ENCODE results near the gene CACNA1C.

Gene CACNA1C

GRCh38 chr12:2165927-2166326 lies 113.1 kb downstream of the CACNA1C start:
- TF ChIP-seq CTCF (conservative IDR thresholded peaks at IDR 0.05; ENCODE audit: low read depth): no peak
- H3K27ac ChIP-seq: no peak overlapping the region
- DNase-seq (ENCODE audit: low spot score): no peak
- ChIA-PET POLR2A (ENCODE audit: low non-redundant PET) (no interaction called here), CTCF (no interaction called here)

GRCh38 chr12:2166696-2167095 lies 113.9 kb downstream of the CACNA1C start:
- CTCF ChIA-PET: no interaction called here
- TF ChIP-seq CTCF (conservative IDR thresholded peaks at IDR 0.05; ENCODE audit: low read depth): no peak
- H3K27ac ChIP-seq: no peak overlapping the region
- DNase-seq (ENCODE audit: low spot score): no peak
- POLR2A ChIA-PET (ENCODE audit: low non-redundant PET): no interaction called here

GRCh38 chr12:2167231-2167630 lies 114.4 kb downstream of the CACNA1C start:
- POLR2A ChIA-PET (ENCODE audit: low non-redundant PET): no interaction called here

GRCh38 chr12:2168808-2169207 lies 116.0 kb downstream of the CACNA1C start:
- CTCF ChIA-PET: interaction anchor here (0.6 kb wide), 1 partner anchor 13 kb away, joined by 3 read pairs; no protein-coding TSS in a partner anchor

More at GRCh38 chr12:2167231-2167630, 114.4 kb downstream of the CACNA1C start:
- no peak for TF ChIP-seq CTCF (conservative IDR thresholded peaks at IDR 0.05; ENCODE audit: low read depth)
- no peak for DNase-seq (ENCODE audit: low spot score)
- CTCF ChIA-PET: no interaction called here
- H3K27ac ChIP-seq: no peak overlapping the region

GRCh38 chr12:2169489-2169888 lies 116.7 kb downstream of the CACNA1C start:
- H3K27ac ChIP-seq: no peak overlapping the region
- ChIA-PET POLR2A (ENCODE audit: low non-redundant PET) (no interaction called here), CTCF (interaction anchor here (0.6 kb wide), 1 partner anchor 12 kb away, joined by 3 read pairs; no protein-coding TSS in a partner anchor)
- TF ChIP-seq CTCF (conservative IDR thresholded peaks at IDR 0.05; ENCODE audit: low read depth): no peak
- DNase-seq (ENCODE audit: low spot score): no peak

More at GRCh38 chr12:2168808-2169207, 116.0 kb downstream of the CACNA1C start:
- no peak for TF ChIP-seq CTCF (conservative IDR thresholded peaks at IDR 0.05; ENCODE audit: low read depth)
- DNase-seq (ENCODE audit: low spot score): peak; percentile 79
- no peak overlapping the region for H3K27ac ChIP-seq
- POLR2A ChIA-PET (ENCODE audit: low non-redundant PET): no interaction called here

GRCh38 chr12:2169940-2170339 lies 117.2 kb downstream of the CACNA1C start:
- no peak overlapping the region for H3K27ac ChIP-seq
- no peak for TF ChIP-seq CTCF (conservative IDR thresholded peaks at IDR 0.05; ENCODE audit: low read depth)
- no peak for DNase-seq (ENCODE audit: low spot score)
- CTCF ChIA-PET: no interaction called here
- POLR2A ChIA-PET (ENCODE audit: low non-redundant PET): no interaction called here

- CTCF ChIA-PET: no interaction called here
- no peak for TF ChIP-seq CTCF (conservative IDR thresholded peaks at IDR 0.05; ENCODE audit: low read depth)
- POLR2A ChIA-PET (ENCODE audit: low non-redundant PET): no interaction called here
- no peak for DNase-seq (ENCODE audit: low spot score)
- no peak overlapping the region for H3K27ac ChIP-seq
These were observed 117.6 kb downstream of the CACNA1C start for GRCh38 chr12:2170376-2170775.

All from RWPE1 (cell line).